GM18909 (cell line): ENCODE measurements around the gene NUF2.
"Not testable (repeated sequence)": the region's sequence is repeated elsewhere in the genome, so short reads cannot be mapped to it uniquely, and the experiment has no call there.

Source experiments
- ATAC-seq: cut with Tn5 transposase; IDR thresholded peaks from one replicate; pipeline ENCODE4 v1.9.1; 2021; ENCODE audit warnings: mild to moderate bottlenecking; ENCODE audit not compliant: unreplicated experiment, poor library complexity

Gene NUF2

DNA sequence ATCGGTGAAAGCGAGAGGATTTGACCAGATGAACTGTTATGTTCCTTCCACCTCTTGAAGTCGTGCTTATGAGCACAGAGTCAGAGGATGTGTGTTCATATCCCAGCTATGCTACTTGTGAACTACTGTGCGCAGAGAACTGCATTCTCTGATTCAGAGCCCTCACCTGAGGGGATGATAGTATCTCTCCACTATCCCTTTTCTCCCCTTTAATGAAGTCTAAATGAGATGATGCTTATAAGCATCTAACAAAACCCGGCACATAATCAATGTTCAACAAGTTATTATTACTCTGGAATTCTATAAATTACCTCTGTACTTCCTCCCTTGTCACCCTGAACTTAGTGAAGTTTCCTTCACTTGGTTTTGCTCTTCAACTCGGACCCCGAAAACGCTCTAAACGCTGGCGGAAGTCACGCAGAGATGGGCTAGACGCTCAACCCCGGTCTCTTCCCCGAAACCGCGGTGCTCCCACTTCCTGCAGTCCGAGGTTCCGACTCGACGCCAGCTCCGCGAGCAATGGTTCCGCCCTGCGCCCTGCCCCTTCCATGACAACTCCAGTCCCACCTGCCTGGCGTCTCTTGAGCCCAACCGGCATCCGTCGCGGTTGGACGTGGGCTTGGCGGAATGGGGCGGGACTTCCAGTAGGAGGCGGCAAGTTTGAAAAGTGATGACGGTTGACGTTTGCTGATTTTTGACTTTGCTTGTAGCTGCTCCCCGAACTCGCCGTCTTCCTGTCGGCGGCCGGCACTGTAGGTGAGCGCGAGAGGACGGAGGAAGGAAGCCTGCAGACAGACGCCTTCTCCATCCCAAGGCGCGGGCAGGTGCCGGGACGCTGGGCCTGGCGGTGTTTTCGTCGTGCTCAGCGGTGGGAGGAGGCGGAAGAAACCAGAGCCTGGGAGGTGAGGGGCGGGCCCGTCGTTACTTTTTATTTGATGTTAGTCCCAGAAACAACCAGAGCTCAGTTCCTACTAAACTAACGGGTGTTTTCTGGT lies at the start of gene NUF2:
TSS of gene NUF2 (plus strand) at position 644 of the 995 bp plus-strand sequence. CDS start 4,098 bp downstream, outside the sequence.
- peak; percentile 97 for ATAC-seq

DNA sequence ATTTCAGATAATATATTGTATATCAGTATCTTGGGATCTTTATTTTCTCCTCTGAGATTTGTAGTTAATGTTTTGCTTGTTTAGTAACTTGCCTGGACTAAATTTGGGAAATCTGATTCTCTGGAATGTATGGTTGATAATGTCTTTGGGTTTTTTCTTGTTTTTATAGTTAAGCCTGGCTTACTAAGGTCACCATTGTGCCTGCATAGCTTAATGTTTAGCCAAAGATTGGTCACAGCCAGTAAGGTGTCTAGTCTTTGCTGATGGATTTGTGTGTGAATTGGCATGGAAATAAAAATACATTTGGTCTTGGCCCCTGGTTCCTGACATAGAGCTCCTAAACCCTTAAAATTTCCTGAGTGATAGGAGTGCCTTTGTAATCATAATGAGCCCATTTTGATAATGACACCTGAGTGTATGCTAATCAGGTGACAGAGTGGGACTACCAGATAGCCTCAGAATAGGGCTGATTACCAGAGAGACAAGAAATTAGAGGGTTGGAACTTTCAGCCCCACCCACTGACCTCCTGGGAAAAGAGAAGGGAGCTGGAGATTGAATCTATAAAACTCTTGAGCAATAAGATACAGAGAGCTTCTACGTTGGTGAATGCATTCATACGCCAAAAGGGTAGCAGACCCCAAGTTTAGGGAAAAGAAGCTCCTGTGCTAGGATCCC lies 47.9 kb upstream of the NUF2 start:
- ATAC-seq, result no peak

DNA sequence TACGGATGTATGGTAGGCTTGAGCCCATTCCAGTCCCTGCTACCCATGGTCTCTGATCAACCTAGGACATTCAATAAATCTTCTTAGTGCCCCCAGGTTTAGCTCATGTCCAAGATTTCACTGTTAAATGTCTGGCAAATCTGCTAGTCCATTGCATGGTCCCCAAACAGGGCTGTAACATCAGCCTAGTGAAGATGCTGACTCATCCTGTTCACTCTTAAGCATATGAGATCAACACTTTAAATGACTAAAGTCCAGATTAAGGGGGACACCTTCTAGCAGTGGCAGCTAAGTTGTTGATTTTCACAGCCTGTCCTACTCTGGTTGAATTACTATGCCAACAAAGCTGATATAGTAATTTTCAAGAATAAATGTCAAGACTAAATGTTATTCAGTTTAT lies 46.5 kb upstream of the NUF2 start:
- ATAC-seq, result no peak

DNA sequence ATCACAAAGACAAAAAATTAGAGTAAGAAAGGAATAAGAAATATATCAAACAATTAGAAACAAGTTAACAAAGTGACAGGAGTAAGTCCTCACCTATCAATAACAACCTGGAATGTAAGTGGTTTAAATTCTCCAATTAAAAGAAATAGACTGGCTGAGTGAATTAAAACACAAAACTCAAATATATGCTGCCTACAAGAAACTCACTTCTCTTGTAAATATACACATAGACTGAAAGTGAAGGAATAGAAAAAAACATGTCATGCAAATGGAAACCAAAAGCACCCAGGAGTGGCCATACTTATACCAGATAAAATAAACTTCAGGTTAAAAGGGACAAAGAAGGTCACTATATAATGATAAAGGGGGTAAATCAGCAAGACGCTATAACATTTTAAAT lies 43.2 kb upstream of the NUF2 start:
- ATAC-seq, result no peak

DNA sequence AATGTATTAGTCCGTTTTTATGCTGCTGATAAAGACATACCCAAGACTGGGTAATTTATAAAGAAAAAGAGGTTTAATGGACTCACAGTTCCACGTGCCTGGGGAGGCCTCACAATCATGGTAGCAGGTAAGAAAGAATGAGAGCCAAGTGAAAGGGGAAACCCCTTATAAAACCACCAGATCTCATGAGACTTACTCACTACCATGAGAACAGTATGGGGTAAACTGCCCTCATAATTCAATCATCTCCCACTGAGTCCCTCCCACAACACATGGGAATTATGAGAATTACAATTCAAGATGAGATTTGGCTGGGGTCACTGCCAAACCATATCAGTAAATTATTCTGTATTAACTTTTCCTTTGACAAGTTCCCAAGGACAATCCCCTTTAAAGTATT lies 36.9 kb upstream of the NUF2 start:
- ATAC-seq, result not testable (repeated sequence)

DNA sequence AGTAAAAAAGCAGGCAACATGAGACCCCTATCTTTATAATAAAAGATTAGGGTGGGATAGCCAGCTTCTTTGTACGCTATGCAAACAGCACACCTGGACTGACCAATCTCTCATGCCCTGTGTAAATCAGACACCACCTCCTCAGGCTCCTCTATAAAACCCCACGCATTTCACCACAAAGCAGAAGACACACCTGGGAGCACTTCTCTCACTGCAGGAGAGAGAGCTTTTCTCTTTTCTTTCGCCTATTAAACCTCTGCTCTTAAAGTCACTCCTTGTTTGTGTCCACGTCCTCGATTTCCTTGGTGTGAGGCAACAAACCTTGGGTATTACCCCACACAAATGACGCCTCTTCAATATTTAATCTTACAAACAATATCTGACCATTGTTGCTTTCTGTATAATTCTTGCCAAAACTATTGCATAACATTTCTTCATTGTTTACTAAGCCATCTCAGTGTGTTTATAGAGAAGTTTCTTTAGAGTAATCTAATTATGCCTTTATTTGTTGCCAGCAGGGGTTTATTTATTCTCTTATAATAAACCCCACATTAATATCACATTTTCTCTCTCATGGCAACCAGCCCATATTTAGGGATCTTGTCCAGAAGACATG lies 31.6 kb upstream of the NUF2 start:
- no peak for ATAC-seq

DNA sequence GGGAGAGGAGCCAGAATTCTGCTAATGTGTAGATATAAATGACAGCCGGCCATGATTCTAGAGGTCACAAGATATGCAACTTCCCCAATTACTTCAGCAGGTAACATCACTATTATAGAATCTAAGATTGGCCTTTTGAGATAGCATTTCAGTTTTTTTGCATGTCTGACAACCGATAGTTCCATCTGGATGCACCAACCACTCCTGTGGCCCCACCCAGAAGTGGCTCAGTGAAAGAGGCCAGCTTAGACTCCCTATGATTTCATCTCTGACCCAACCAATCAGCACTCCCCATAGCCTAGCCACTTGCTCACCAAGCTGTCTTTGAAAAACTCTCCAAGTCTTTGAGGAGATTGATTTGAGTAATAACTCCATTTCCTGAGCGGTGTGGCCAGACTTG lies 30.3 kb upstream of the NUF2 start:
- ATAC-seq, result no peak

DNA sequence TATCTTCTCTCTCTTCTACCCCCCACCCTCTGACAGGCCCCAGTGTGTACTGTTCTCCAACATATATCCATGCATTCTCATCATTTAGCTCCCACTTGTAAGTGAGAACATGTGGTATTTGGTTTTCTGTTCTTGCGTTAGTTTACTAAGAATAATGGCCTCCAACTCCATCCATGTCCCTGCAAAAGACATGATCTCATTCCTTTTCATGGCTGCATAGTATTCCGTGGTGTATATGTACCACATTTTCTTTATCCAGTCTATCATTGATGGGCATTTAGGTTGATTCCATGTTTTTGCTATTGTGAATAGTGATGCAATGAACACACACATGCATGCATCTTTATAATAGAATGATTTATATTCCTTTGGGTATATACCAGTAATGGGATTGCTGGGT lies 29.6 kb upstream of the NUF2 start:
- not testable (repeated sequence) for ATAC-seq

DNA sequence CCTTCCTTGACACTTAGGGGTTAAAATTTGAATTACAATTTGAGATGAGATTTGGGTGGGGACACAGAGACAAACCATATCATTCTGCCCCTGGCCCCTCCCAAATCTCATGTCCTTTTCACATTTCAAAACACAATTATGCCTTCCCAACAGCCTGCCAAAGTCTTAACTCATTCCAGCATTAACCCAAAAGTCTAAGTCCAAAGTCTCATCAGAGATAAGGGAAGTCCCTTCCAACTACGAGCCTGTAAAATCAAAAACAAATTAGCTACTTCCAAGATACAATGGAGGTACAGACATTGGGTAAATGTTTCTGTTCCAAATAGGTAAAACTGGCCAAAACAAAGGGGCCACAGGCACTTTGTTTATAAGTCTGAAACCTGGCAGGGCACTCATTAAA lies 28.3 kb upstream of the NUF2 start:
- ATAC-seq, result not testable (repeated sequence)

DNA sequence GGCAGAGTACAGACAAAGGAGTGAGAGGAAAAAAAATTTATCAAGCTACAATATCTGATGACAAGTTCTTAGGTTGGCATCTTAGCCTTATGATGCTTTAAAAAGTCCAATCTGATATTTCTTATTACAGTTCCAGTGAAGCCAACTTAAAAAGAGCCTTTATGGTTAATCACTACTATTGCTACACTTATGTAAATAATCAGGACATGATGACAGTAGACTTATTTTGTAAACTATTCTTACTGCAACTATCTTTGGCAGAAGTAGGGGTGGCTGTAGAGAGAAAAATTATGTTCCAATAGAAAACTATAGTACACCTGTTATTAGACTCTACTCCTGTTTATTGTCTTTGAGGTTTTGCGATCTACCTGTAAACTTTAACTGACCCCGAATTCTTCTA lies 25.8 kb upstream of the NUF2 start:
- no peak for ATAC-seq

DNA sequence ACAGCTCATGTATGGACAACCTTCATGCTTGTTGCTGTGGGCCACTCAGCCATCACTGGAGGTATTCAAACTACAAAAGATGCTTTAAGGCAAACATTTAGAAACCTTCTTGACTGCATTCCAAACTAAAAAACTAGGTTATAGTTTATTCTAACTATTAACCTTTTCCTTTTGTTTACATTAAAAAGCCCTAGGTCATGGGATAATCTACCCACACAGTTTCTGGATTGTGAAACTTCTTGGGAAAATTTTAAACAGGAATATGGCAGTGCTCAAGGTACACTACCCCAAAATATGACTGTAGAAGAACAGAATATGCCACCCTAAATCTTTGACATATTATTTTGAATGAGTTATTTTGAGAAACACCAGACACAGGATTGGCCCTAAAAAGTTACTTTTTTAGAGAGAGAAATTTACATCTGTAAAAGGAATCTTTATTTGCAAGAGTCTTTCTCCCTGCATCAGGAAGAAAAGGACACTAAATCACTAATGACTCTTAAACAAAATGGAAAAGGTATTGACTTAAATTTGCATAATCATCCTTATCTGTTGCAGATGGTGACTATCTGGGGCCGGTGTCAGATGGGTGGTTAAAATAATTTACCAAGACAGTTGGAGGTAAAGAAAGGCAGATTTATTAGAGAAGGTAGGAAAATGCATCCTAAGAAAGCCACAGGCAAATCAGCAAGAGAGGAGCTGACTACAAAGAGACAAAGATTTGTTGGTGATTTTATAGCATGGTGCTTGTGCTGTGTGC lies 25.1 kb upstream of the NUF2 start:
- ATAC-seq, result no peak

DNA sequence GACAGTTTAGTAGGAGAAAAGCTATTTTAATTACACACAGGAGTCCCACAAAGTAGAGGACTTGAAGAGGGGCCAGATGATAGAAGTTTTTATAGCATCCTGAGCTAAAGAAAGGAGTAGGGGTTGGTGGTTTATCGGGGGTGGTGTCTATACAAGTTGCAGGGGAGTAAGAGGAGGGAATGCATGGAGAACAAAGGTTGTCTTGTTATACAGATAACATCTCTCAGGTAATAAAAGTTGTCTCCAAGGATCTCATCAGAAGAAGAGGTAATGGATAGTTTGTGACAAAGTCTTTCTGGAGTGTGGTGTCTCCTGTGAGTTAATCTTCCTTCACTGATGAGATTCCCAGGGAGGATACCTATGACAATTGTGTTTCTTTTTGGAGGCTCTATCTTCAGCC lies 23.4 kb upstream of the NUF2 start:
- ATAC-seq, result no peak

DNA sequence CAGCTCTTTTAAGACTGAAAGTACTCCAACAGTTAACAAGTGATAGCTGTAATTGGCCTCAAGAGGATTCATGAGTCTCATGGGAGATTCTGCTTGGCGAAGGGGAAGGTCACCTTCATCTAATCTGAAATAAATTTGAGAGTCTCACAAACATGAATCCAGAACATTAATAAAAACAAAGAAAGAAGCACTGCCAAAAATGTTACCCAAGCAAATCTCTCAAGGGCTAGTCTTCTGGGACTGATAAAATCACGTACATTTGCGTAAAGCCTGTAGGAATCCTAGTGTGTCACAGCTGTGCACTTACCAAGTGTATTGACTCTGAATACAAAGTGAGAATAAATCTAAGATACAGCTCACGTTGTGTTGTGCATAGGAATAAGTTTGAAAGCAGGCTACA lies 21.2 kb upstream of the NUF2 start:
- ATAC-seq, result no peak

DNA sequence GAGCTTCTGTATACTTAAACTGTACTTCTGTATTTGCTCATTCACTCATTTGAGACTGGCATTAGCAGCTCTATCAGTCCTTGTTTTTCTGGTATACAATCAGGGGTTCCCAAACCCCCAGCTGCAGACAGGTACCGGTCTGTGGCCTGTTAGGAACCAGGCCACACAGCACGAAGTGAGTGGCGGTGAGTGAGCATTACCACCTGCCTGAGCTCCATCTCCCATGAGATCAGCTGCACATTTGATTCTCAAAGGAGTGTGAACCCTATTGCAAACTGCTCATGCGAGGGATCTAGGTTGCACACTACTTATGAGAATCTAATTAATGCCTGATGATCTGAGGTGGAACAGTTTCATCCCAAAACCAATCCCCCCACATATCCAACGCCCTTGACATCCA lies 18.2 kb upstream of the NUF2 start:
- ATAC-seq, result no peak

DNA sequence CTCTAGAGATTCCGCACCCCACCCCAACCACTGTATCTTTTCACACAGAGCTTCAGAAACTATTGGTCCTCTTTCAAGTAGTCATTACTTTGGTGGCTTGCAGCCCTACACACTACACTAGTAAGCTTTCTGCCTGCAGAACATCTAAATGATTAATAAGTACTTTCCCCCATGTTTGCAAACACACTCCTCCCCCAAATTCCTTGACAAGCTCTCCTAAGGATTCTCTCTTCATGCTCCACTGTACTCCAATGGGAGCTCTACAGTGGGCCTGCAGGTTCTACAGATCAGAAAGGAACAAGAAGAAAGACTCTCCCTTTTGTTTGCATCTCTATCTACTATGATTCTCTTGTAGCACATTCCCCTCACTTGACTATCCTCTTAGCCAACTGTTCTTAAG lies 16.3 kb upstream of the NUF2 start:
- ATAC-seq, result no peak

DNA sequence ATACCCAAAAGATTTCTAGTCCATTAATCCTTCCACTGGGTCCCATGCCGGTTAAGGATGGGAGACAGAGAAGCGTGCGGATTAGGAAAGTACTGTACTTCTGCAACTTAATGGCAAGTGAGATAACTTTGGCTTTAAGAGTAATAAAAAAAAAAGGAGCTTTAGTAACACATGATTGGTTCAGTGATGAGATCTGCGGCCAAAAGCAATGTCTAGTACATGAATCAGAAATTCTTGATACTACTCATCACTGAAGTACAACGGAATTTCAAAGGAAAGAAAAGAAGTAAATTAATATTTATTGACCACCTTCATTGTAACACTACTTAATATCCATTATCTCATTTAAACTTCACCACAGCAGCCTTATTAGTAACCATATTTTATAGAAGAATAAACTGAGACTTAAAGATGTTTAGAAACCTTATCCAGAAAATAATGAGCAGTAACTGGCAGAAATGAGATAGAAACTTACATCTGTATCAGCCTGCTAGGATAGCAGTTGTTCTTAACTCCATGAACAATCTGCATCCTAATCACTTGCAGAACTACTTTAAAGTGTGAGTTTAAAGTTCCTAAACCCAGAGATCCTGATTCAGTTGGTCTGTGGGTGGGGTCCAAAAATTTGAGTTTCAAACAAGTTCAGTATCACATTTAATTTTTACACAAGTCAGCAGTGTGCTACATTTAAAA lies 14.1 kb upstream of the NUF2 start:
- ATAC-seq, result no peak

DNA sequence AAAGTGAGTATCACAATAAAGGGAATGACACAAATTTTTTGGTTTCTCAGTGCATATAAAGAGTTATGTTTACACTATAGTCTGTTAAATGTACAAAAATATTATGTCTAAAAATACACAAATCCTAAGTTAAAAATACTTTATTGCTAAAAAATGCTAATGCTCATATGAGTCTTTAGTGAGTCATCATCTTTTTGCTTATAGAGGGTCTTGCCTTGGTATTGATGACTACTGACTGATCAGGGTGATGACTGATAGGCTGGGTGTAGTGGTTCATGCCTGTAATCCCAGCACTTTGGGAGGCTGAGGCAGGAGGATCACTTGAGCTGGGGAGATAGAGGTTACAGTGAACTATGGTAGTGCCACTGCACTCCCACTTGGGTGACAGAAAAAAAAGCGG lies 12.9 kb upstream of the NUF2 start:
- ATAC-seq, result no peak

DNA sequence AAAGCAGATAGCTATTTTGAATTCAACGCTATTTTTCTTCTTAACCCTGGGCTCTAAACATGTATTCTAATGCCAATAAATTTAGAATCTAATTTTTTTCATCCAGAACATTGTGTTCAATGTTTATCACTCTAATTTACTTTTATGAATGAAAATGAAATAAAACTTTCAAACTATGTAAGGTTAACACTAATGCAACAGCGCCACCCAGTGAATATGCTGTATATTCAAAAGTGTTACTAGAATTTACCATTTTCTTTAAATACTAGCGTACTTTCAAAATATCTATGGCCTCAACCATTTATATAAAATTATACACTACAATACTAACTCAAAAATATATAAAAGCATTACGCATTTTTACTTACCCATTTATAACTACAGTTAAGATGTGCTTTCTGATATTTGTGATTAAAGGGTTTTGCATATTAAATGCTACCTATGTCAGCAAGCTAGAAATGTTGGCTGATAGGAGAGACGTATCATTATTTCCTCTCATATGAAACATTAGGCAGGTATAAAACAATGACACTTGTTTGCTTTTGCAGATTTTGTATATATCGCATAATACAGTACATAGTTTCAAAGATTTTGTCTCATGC lies 5.9 kb upstream of the NUF2 start:
- ATAC-seq, result no peak

DNA sequence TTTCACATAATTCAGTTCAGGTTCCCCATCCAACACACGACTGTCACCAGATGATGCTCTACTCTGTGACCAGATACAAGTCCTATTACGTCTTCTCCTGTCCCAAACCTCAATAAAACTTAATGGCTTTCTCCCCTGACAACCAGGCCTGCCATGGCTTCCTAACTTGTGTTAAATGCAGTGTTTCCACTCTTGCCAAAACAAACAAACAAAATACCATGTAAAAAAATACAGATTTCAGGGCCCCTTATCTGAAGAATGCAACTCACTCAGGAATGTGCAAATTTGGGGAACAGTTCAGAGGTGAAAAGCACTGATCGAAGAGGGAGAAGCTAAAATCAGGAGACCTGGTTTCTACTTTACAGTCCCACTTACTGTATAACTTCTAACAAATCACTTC lies 863 bp upstream of the NUF2 start:
- no peak for ATAC-seq
